ENCODE results near the gene BEND7. TPM values are rescaled to one million over a fixed set of nuclear protein-coding genes. Genes with fewer than 3 reads are reported as not detected.

BEND7 gene
- total RNA-seq, 1 donor, result 0.31 TPM

DNA sequence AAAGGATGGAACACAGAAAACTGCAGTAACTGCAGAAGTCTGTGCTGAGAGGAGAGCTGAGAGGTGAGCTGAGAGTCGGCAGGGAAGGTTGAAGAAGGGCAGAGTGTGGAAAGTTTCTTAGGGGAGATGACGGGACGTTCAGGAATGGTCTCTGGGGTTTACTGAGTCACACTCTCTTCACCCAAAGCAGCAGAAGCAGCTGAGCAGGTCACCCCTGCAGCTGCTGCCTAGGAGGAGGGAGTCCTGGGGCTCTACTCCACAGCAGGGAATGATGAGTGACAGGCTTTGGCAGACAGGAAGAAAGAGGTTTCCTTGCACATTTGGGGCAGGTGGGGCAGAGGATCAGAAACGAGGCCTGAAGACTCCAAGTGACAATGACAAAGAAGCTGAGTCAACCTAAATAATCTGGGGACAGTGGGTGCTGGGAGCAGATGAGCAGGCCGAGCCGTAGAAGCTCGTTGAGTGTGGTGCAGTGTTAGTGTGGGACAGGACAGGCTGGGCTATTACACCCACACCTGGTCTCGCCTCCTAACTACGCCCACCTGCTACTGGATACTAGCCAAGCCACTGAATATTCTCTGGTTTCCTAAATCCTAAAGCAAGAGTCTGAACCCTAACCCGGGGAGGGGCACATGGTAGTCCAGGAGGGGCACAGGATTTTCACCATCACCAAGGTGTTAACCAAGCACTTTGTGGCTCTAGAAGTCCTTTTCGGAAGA, 24.9 kb downstream of the BEND7 start:
- Histone ChIP-seq H3K9me3 (ENCODE audit: low read depth, low read length) (no peaks in the 10 kb centered on the region), H3K4me1 (ENCODE audit: insufficient read depth, low read length) (no peaks in the 10 kb centered on the region), H3K4me3 (ENCODE audit: low read length) (no peak overlapping the region), H3K27me3 (ENCODE audit: insufficient read depth, low read length) (no peaks in the 10 kb centered on the region)

DNA sequence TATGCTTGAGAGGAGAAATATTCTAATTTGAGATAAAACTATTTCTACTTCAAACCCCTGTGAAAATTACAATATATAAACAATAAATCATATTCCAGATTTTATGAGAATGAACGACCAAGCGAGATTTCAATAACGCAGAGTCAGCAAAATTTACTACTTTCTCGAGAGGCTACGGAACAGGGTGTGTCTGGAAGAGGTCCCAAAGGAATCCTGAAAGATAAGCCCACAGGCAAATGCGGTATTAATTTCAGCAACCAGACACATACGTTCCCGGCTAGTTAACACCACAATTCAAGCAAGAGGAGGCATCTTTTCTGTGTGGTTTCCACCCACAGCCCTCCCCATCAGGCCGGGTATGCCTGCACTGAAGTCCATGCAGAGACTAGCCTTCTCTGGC, 26.4 kb downstream of the BEND7 start:
- H3K4me1 ChIP-seq (ENCODE audit: insufficient read depth, low read length), result no peaks in the 10 kb centered on the region
- H3K27me3 ChIP-seq (ENCODE audit: insufficient read depth, low read length), result no peaks in the 10 kb centered on the region
- no peaks in the 10 kb centered on the region for H3K9me3 ChIP-seq (ENCODE audit: low read depth, low read length)
- H3K4me3 ChIP-seq (ENCODE audit: low read length), result no peak overlapping the region

DNA sequence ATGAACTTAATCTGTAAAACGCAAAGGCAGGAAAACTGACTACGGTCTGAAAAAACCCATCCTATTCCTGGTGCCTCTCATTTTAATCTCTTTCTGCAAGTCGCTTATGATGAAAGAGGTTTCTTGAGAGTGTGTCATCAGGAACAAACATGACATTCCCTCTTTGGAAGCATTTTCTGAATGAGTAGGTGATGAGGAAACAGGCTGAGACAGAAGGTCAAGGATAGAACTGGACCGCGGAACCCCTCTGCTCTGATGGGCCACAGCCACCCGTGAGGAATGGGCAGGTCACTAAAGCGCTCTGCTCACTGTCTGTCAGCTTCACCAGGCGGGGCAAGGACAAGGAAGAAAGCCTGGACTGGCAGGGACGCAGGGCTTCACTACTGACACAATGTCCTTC, 28.6 kb downstream of the BEND7 start:
- H3K27me3 ChIP-seq (ENCODE audit: insufficient read depth, low read length), result no peaks in the 10 kb centered on the region
- H3K9me3 ChIP-seq (ENCODE audit: low read depth, low read length), result no peaks in the 10 kb centered on the region
- no peak overlapping the region for H3K4me3 ChIP-seq (ENCODE audit: low read length)
- H3K4me1 ChIP-seq (ENCODE audit: insufficient read depth, low read length), result no peaks in the 10 kb centered on the region

DNA sequence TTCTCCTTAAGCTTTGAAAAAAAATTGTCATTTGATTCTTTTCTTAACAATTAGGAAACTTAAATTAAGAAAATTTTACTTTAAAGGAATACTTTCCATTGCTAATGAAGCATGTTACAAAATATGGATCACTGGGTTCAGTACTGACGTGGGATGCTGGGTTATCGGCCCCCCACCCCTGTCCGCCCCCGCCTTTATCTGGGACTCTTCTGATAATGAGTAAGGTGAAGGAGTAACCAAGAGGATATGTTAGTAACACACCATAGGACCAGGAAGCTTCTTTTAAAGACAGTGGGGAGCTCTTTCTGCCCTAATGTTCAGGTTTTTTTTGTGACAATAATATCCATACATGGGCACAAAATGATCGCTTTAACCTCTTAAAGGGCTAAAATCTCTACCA, 29.7 kb downstream of the BEND7 start:
- Histone ChIP-seq H3K27me3 (ENCODE audit: insufficient read depth, low read length) (no peaks in the 10 kb centered on the region), H3K4me1 (ENCODE audit: insufficient read depth, low read length) (no peaks in the 10 kb centered on the region), H3K9me3 (ENCODE audit: low read depth, low read length) (no peaks in the 10 kb centered on the region), H3K4me3 (ENCODE audit: low read length) (no peak overlapping the region)

DNA sequence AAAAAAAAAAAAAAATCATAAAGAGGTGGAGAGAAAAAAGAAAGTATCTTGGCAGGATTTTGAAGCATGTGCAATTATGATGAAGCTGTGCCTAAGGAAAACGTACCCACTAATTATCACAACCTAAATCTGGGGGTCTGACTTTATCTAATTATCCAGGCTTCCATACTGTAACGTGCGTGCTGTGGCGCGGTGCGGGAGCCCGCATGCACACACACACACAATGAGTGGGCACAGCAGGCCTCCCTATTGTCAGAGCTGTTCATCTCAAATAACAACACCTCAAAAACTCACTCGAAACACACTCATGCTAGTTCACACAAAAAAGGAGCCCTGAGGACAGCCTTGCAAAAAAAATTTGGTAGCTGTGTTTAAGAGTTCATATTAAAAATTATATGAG, 31.9 kb downstream of the BEND7 start:
- no peaks in the 10 kb centered on the region for H3K4me1 ChIP-seq (ENCODE audit: insufficient read depth, low read length)
- no peaks in the 10 kb centered on the region for H3K27me3 ChIP-seq (ENCODE audit: insufficient read depth, low read length)
- H3K4me3 ChIP-seq (ENCODE audit: low read length), result no peak overlapping the region
- H3K9me3 ChIP-seq (ENCODE audit: low read depth, low read length), result no peaks in the 10 kb centered on the region

DNA sequence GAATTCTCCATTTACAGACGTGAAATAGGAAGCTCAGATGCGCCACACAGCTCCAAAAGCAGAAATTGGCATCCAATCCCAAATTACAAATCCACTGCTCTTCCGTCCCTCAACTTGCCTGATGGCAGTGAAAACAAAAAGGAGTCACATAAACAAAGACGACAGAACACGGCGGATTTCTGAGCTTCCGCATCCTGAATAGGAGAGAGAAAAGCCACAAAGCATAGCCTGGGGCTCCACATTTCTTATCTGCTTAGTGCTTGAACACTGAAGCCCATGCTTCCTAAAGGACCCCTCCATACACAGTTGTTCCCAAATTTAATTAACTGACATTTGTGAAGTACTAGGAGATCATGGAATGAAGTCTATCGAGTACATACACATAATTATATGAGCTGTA, 32.6 kb downstream of the BEND7 start:
- Histone ChIP-seq H3K4me3 (ENCODE audit: low read length) (no peak overlapping the region), H3K27me3 (ENCODE audit: insufficient read depth, low read length) (no peaks in the 10 kb centered on the region), H3K9me3 (ENCODE audit: low read depth, low read length) (no peaks in the 10 kb centered on the region), H3K4me1 (ENCODE audit: insufficient read depth, low read length) (no peaks in the 10 kb centered on the region)

DNA sequence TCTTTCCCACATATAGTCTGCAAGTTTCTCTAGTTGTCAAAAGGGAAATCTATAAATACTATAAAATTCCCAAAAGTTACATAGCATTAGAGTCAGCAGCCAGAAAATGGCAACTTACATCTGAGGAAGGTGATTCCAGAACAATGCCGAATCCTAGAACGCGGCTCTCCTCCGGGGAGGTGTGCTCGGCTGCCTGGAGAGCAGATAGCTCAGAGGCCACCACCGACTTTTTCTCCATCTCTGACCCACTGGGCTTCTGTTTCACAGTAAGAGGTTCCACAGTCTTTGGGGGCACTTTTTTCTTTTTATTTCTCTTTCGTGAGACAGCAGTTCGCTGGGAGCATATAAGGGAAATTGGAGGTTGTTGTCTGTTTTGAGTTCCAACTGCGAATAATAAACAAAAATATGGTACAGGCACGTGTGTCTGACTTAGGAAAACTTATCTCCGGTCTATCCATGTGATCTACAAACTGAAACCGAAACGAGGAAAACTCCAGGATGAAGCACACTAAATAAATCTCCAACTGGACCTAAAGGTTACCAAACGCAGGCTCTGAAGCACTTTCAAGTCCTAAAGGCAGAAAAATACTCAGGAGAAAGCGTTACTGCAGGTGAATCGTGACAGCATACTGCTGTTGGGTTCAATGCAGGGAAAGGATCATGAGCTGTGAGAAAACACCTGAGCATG, 36.2 kb downstream of the BEND7 start:
- no peaks in the 10 kb centered on the region for H3K27me3 ChIP-seq (ENCODE audit: insufficient read depth, low read length)
- H3K4me3 ChIP-seq (ENCODE audit: low read length), result no peak overlapping the region
- no peaks in the 10 kb centered on the region for H3K4me1 ChIP-seq (ENCODE audit: insufficient read depth, low read length)
- no peaks in the 10 kb centered on the region for H3K9me3 ChIP-seq (ENCODE audit: low read depth, low read length)

DNA sequence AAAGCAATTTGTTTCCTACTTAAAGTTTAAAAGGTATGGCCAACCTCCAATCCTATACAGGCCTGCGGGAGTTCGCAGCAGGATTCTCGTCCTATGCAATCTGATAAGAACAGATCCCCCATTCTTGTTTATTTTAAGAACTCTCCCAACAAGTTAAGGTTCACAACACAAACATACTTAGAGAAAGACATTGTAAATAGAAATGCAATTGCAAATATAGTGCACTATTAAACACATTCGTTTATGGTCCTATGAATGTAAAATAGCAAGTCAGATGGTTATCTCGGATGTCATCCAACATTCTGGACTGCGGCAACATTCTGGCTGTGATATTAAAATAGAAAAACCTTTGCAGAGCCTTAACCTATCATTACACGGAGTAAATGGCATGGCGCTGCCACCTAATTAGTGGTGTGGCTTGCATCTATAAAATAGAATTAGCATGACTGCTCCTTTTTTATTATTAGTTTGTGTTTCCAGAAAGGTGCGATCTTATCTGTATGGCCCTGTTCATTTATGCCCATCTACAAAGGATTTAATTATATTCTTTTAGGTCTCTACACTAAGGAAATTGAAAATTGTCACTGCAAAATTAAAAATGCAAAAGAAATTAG, 37.0 kb downstream of the BEND7 start:
- Histone ChIP-seq H3K4me3 (ENCODE audit: low read length) (no peak overlapping the region), H3K27me3 (ENCODE audit: insufficient read depth, low read length) (no peaks in the 10 kb centered on the region), H3K4me1 (ENCODE audit: insufficient read depth, low read length) (no peaks in the 10 kb centered on the region), H3K9me3 (ENCODE audit: low read depth, low read length) (no peaks in the 10 kb centered on the region)

DNA sequence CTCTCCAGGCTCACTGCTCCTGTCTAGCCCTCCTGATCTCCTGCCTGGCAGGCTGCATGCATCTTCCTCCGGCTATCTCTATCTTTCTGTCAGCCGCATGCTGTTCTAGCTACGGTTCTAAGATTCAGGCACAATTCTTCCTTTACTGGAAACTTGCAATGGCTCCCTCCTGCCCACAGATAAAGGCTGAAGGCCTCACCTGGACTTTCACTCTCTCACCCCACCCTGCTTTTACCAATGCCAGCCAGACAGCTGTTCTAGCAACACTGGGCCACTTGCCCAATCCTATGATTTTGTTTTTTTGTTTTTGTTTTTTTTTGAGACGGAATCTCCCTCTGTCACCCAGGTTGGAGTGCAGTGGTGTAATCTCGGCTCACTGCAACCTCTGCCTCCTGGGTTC, 38.3 kb downstream of the BEND7 start:
- Histone ChIP-seq H3K4me3 (ENCODE audit: low read length) (no peak overlapping the region), H3K4me1 (ENCODE audit: insufficient read depth, low read length) (no peaks in the 10 kb centered on the region), H3K9me3 (ENCODE audit: low read depth, low read length) (no peaks in the 10 kb centered on the region)

DNA sequence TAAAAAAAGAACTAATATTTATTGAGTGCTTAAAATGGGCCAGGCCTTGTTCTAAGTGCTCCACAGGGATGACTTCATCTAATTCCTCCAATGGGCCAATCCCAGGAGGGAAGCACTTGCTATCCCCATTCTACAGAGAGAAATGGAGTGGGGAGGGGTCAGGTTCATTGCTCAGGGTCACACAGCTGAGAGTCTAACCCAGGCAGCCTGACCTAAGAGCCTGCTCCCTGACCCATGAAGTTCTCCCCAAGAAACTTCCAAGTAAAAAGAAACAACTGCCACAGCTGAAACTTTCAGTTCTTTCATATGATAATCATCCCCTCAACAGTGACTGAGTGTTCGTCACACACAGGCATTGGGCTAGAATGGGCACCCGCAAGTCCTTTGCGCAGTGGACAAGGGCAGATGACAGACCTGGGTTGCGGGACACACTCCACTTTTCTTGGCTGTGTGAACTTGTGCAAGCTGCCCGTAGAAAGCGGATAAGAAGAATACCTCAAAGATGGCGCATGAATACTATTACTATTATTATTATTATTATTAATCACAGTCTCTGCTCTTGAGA, 39.7 kb downstream of the BEND7 start:
- no peaks in the 10 kb centered on the region for H3K4me1 ChIP-seq (ENCODE audit: insufficient read depth, low read length)
- H3K9me3 ChIP-seq (ENCODE audit: low read depth, low read length), result no peaks in the 10 kb centered on the region
- no peaks in the 10 kb centered on the region for H3K27me3 ChIP-seq (ENCODE audit: insufficient read depth, low read length)

More for the DNA sequence above, 38.3 kb downstream of the BEND7 start:
- no peaks in the 10 kb centered on the region for H3K27me3 ChIP-seq (ENCODE audit: insufficient read depth, low read length)

DNA sequence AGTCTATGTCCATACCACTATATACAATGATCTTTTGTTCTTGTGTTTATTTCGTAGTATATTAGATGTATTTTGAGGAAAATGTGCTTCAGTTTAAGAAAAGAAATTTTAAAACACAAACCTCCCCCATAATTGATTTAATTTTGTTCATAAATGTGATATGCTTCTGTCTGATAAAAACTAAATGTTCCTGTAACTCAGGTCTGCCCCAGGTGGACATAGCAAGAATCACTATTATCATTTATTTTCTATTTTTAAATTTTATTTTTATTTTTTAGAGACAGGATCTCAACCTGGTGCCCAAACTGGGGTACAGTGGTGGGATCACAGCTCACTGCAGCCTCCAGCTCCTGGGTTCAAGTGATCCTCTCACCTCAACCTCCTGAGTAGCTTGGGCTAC, 43.2 kb downstream of the BEND7 start:
- no peaks in the 10 kb centered on the region for H3K9me3 ChIP-seq (ENCODE audit: low read depth, low read length)
- H3K4me1 ChIP-seq (ENCODE audit: insufficient read depth, low read length), result peaks cover 6% of the 10 kb centered on the region
- H3K27me3 ChIP-seq (ENCODE audit: insufficient read depth, low read length), result no peaks in the 10 kb centered on the region
- H3K4me3 ChIP-seq (ENCODE audit: low read length), result no peak overlapping the region

More for the DNA sequence above, 39.7 kb downstream of the BEND7 start:
- no peak overlapping the region for H3K4me3 ChIP-seq (ENCODE audit: low read length)

DNA sequence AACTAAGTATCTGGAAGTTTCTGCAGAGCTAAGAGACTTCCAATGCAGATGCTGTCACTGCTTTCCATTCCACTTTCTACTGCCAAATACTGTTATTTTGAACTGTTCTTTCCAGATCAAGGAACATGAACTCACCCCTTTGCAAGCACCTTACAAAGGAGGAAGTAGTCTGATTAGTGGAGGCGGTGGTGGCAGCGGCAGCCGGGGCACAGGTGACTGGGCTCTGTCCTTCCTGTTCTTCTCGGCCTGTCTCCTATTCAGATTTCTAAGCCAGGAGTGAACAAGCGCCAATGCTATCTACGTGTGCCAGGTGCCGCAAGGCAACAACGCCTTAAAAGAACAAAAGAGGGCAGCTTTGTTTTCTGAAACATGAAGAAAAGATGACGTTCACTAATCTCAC, 44.9 kb downstream of the BEND7 start:
- H3K9me3 ChIP-seq (ENCODE audit: low read depth, low read length), result no peaks in the 10 kb centered on the region
- peaks cover 6% of the 10 kb centered on the region for H3K4me1 ChIP-seq (ENCODE audit: insufficient read depth, low read length)
- no peak overlapping the region for H3K4me3 ChIP-seq (ENCODE audit: low read length)
- no peaks in the 10 kb centered on the region for H3K27me3 ChIP-seq (ENCODE audit: insufficient read depth, low read length)

DNA sequence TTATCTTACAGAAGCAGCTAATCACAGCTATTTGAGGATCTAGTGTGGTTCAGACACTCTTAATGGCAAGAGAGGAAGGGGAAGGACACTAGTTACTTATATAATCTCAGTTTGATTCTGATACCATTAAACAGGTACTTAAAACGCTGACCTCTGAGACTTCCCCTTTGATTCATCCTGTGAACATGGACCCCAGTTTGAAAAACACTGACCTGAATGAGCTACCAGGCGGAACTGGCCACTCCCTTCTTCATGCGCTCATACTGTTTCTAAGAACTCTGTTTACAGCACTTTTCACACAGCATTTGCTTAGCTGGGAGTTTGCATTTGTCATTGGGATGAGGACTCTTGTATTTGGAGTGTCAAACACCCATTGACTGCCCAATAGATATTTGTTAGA, 45.7 kb downstream of the BEND7 start:
- H3K27me3 ChIP-seq (ENCODE audit: insufficient read depth, low read length), result no peaks in the 10 kb centered on the region
- no peak overlapping the region for H3K4me3 ChIP-seq (ENCODE audit: low read length)
- H3K4me1 ChIP-seq (ENCODE audit: insufficient read depth, low read length), result peaks cover 6% of the 10 kb centered on the region
- no peaks in the 10 kb centered on the region for H3K9me3 ChIP-seq (ENCODE audit: low read depth, low read length)

DNA sequence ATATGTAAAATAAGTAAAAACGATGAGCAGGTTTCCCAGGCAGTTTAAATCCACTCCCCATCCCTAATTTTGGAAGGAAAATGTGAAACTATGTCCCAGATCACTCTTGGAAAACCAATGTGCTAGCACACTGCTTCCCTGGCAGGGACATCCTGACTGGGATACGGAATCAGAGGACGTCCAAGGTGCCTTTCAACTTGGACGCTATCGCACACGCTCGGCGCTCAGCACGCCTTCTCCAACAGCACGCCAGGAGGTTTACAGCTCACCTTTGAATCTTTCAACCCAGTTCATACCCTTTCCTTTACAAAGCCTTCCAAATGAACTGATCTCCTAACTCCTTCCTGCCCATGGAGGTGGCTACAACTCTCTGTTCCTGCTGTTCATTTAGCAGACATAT, 47.1 kb downstream of the BEND7 start:
- H3K4me3 ChIP-seq (ENCODE audit: low read length), result no peak overlapping the region
- peaks cover 6% of the 10 kb centered on the region for H3K4me1 ChIP-seq (ENCODE audit: insufficient read depth, low read length)

DNA sequence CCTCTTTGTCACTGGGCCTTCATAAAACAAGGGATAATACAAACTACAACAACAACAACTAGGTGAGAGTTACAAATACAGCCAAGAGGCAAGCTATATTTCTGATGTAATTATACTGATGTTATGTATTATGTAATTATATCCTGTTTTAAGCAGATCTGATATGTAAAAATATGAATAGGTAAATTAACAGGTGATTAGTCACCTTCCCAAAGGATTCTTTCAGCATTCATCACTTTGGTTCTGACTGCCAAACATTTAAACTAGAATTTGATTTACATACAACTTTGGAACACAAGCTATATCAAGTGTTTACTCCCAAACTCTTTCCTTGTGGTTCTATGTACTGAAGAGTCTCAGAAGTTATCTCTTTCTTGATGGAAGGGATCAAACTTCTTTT, 53.7 kb downstream of the BEND7 start:
- Histone ChIP-seq H3K4me3 (ENCODE audit: low read length) (no peak overlapping the region), H3K9me3 (ENCODE audit: low read depth, low read length) (no peaks in the 10 kb centered on the region), H3K27me3 (ENCODE audit: insufficient read depth, low read length) (no peaks in the 10 kb centered on the region), H3K4me1 (ENCODE audit: insufficient read depth, low read length) (no peaks in the 10 kb centered on the region)

More for the DNA sequence above, 47.1 kb downstream of the BEND7 start:
- H3K9me3 ChIP-seq (ENCODE audit: low read depth, low read length), result no peaks in the 10 kb centered on the region
- H3K27me3 ChIP-seq (ENCODE audit: insufficient read depth, low read length), result no peaks in the 10 kb centered on the region
